SK-N-DZ (cell line): ENCODE data around the gene WT1.
"Not testable (repeated sequence)": the region's sequence is repeated elsewhere in the genome, so short reads cannot be mapped to it uniquely, and the experiment has no call there.

Experiments used
- DNase-seq: peaks from one replicate; pipeline ENCODE4 v3.0.0-alpha.2; 2015; ENCODE audit warnings: low spot score

WT1 gene

DNA sequence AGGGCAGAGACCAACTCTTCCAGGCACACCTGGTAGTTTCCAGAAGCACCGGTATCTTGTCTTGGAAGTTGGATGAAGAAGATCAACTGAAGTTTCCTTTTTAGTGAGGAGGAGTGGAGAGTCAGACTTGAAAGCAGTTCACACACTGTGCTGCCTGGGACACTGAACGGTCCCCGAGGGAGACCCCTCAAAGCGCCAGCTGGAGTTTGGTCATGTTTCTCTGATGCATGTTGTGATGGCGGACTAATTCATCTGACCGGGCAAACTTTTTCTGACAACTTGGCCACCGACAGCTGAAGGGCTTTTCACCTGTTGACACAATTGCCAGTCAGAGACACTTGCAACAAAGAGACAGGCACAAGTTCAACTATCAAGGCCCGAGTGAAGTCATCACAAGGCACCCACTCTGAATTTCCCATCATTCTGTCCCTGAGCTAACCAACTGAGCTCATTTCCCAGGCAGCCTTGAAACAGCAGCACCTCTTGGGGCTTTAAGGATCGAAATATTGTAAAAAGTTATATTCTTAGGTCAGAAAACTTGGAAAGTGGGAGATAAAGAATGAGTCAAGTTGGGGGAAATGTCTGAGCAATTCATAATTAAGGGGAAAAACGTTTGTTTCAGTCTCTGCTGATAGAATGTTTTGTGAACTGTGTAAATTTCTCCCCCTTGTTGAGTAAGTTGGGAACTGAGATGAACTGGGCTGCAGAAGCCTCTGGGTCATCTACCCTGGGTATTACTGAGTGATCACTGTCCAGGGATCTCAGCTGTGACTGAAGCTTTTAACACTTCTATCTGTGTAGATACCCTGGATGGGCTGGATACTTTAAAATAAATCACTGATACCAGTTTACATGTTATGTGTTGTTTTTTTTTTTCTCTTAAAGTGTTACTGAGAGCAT, 46.2 kb downstream of the WT1 start:
- no peak for DNase-seq

DNA sequence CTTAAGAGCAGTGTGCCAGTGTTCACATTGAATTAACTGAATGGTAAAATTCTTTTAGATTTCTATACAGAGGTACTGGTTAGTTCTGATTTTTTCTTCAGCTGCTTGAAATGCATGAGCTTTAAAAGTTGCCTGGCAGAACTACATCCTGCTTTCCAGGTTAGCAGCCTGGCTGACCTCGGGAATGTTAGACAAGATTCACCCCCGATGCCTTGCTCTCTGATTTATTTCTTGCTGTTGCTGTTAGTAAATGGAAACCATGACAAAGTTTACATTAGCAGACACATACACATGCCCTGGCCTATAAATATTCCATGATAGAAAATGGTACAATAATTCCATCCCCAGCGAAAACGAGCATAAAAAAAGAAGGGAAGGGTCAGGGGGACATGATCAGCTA, 47.0 kb downstream of the WT1 start:
- DNase-seq, result no peak

DNA sequence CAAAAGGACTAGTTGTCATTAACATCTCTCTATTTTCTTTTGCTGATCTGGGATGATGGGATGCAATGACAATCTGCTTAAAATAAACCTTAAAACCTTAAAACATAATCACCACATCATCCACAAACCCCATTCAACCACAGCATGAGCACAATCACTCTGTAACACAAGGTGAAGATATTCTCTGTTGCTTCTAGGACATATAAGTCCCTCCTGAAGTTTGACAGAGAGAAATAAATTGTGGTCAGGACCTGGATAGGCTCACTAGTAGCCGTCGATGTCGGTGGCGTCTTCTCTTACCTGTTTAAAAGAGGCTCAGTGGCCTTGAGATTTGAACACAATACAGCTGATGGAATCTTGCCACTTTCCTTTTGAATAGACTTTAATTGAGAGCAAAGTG, 47.9 kb downstream of the WT1 start:
- no peak for DNase-seq

DNA sequence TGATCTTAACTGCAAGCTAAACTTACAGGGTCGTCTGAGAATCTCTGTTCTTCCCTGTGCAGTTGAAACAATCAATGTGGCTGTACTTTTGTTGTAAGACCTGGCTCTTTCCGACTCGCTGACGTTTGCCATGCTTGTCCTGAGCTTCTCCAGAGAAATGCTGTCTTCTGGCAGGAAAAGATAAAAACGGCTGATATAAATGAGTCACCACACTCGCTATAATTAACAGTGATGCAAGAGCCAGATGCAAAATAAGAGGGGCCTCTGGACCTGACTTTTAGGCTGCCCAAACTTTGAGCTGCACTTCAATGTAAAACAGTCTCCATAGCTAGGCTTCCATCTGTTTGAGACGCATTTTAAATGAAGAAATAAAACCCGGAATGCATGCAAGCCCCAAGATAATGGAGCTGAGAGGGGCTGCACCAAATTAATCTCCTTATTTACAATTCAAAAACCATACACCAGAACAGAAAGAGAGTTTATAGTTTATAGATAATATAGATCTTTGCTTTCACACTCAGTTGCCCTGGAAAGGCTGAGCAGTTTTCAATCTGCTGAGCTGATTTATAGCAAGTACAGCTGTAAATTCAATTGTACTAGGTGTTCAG, 48.5 kb downstream of the WT1 start:
- DNase-seq, result peak; percentile 86

DNA sequence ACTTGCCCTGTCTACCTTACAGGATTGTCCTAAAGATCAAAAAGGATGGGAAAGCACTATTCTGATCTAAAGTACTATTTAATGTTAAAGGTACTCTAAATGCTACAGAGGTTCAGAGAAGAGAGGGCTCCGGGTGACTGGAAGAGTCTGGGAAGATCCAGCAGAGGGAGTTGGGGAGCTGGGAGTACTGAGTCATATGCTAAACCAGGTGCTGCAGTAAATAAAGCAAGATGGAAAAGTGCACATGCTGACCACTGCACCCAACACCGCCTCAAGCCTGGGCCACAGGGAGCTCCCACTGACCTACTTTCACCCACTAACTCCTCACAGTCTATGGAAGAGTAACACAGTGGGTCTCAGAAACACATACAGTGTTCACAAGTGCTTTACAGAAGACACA, 49.3 kb downstream of the WT1 start:
- DNase-seq, result peak; percentile 56

DNA sequence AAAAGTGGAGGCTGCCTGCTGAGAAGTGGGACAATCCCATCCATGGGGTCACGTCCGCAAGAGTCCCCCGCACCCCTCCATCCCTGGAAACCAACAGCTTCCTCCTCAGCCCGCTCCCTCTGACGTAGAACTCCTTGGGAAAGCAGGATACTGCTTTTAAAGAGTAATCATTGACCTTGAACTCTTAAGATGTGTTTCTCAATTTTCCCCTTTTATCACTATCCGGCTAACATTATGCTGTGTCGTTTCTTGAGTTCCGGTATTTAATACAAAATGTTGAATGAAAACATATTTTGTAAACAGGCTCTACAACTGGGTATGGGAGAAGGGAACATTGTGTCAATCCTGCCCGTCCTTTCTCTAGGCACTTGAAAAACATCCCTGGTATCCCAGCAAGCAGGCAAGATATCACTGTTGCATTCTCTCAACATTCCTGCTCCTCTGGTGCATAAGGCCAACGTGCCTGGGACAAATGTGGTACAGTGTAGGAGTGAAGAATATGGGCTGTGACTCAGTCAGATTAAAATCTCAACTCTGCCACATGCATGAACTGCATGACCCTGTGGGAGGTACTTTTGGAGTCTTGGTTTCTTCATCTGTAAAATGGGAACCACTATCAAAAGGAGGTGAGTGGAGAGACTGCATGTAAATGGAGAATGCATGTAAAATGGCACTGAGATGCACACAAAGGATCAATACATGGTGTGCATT, 52.8 kb downstream of the WT1 start:
- no peak for DNase-seq

DNA sequence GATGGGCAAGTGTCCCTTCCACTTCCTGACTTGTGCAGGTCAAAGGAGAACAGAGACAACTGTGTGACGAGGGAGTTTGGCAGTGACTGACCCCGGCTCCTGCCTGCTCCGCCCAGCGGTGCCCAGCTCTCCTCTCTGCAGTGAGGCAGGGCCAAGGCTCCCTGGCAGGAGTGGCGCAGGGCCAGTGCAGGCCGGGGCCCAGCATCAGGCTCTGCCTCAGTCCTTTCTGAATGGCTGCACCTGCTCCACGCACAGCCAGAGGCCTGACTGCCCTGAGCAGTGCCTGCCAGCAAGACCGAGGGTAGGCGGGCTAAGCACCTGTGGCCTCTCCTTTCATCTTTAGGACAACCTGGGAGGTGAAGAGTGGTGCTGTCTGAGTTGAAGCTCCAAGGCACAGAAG, 54.2 kb downstream of the WT1 start:
- DNase-seq, result no peak

DNA sequence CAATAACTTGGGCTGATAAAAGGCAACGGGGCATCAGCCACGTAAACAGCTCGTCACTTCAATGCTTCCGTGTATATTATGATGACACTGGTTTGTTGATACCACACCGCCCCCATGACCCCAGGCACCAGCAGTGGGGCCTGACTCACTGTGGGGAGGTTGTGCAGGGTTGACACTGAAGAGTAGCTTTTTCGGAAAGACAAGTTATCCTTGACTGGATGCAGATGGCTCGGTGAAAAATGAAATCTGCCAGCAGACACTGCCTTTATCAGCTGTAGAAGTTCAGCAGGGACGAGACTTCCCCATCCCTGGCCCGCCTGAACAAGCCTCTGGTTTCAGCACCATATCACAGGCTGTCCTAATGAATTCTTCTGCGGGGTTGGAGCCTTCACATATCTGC, 55.6 kb downstream of the WT1 start:
- no peak for DNase-seq

DNA sequence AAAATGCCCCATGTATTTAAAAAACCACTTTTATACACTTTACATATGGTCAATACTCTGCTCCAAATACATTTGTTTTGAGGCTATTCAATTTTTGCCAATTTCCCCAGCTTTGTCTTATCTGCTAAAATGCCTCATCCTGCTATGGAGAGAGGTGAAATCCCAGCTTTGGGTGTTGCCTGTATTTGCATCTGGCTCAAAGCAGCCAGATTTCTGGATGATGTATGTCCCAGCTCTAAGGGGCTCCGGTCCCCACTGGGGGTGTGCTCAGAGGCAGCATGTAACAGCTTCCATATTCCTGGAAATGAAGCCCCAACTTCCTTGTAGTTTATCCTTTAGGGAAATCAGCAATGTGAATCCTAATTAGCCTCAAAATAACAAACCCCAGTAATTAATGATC, 59.5 kb downstream of the WT1 start:
- DNase-seq, result no peak

DNA sequence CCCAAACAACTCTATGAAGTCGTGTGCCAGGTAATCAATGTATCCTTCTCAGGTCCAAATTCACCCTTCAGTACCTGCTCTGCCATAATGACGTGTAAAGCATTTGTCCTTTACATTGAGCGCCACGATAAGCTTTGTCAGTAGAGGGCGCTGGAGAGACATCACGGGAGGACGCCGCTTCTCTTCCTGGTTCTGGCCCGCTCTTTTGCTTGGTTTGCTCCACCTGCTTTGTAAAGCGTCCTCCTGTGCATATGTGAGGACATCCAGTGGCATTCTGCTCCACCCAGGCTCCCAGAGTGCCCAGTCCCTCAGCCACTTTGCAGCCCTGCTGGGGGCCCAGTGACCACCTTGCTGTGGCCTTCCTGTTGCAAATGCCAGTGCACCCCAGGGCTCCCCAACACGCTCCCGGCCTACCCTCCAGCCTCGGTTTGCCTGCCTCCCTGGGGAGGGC, 61.1 kb downstream of the WT1 start:
- DNase-seq, result no peak

DNA sequence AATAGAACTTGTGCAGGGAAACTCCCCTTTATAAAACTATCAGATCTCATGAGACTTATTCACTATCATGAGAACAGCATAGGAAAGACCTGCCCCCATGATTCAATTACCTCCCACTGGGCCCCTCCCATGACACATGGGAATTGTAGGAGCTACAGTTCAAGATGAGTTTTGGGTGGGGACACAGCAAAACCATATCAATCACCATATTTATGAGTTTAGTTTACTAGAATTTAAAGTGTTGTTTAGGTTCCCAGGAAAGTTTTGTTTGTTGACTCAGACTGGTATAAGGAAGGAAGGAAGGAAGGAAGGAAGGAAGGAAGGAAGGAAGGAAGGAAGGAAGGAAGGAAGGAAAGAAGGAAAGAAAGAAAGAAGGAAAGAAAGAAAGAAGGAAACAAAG, 65.4 kb downstream of the WT1 start:
- not testable (repeated sequence) for DNase-seq

DNA sequence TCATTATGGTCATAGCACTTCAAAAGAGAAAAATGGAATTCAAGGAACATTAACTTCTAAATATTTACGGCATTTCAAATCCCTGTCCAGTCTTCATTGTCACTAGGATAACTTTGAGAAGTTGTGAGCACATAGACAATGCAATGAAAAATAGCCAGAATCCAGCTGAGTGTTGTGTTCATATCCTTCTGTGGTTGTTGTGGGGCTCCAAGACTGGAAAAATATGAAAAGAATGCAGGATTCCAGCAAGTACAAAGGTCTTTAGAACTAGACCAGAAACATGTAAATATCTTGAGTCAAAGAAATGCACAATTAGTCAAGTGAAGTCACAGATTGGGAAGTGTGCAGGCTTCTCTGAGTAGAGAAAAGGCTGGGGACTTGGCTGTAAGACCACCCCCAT, 68.7 kb downstream of the WT1 start:
- no peak for DNase-seq

DNA sequence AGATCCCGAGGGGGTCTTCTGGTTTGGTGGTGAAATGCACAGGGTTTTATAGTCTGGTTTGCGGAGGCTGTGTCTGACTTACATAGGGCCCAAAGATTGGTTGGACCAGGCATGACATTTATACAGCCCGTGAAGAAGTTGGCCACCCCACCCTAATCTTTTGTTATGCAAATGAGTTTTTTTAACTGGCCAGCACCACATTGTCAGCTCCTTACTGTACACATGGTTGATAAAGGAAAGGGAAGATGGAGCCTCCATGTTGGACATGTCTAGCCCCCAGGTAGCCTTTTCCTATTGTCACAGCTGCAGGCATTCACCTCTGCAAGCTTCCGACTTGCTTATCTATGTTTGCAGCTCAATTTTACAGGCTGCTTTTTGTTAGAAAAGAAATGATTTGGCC, 70.1 kb downstream of the WT1 start:
- DNase-seq, result no peak

DNA sequence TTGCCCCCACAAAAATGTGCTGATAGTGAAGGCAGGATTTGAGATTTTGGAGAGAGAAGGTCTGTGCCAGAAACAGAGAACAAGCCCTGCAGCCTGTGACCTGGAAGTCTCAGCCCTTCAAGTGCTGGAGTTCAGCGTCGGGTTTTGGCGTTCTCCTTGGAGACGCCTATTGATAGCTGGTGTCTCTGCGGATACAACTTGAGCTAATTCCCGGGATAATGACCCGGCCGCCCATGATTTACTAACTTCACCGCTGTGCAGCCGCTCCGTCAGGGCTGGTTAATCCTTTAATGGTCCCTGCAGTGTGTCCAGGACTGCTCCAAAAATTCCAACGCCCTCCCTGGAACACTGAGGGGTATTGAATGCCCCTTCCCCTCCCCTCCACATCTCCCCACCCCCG, 76.6 kb downstream of the WT1 start:
- DNase-seq, result no peak

DNA sequence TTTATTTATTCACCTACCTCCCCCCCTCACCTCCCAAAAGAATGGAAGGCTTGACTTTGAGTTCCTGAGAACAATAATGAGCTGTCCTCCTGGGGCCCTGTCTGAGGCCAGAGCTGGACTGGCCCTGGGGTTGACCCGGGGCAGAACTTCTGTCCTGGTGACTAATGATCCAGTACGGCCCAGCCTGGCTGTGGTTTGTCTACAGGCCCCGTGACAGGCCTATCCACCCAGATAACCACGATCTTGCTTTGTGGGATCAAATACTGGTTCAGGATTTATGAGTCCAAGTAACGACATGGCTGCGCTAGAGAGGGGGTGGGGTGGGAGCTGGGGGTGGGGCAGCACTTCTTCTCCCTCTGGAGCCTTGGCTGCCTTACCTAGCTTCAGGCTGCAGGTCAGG, 81.5 kb downstream of the WT1 start:
- no peak for DNase-seq

DNA sequence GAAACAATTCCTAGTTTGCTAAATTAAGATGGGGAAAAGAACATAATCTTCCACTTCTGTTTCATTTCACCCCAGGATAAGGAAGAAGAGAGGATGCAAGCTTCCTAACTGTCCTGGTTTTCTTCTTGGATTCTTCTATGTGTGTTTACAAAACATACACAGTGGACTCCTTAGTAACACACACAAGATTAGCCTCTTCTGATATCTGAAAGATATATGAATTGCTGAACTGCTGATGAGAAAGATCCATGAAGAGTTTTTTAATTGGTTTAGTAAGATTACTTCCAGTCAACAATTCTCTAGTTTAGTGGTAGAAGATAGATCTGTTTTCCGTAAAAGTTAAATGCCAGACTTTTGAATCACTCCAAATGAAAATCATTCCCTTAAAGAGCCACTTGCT, 86.8 kb downstream of the WT1 start:
- DNase-seq, result no peak

DNA sequence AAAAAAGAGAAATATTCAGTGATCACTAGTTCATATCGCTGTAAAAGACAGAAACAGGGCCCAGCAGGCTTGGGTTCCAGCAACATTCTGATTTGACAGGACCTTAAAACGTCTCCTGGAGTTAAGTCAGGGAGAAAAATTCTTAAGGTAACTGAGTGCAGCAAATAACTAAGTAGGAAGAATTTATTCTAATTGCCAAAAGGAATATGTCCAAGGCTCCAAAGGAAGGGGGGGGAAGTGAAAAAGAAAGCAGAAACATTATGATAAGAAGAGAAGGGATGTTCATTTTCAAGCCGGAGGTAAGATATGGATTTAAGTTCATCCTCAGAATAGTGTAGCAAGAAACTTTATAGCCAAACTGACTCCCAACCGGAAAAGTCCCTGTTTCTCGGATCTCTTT, 90.4 kb downstream of the WT1 start:
- no peak for DNase-seq

DNA sequence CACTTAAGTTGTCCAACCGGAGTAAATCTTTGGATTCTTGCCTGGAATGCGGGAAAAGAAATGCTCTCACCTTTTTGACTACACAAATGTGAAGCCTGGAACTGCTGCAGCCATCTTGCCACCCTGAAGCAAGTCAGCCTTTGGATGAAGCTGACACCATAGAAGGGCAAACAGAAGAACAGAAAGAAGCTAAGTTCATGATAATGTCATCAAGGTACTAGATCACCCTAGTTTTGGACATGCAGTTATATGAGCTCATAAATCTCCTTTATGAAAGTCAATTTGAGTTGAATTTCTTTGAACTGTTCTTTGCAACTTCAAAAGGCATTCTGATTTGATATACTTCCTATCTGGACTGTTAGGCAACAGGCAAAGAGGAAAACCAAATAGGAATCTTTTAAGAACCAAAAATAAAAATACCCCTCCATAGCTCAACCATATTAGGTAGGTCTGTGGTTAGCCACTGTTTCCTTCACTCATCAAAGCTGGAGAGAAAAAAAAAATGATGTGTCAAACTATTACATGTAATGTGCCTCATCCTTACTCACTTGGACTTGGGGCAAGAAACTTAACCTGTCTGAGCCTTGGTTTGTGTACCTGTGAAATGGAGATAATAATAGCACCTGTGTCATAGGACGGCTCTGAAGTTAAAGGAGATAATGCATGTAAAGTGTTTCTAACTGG, 91.9 kb downstream of the WT1 start:
- no peak for DNase-seq

DNA sequence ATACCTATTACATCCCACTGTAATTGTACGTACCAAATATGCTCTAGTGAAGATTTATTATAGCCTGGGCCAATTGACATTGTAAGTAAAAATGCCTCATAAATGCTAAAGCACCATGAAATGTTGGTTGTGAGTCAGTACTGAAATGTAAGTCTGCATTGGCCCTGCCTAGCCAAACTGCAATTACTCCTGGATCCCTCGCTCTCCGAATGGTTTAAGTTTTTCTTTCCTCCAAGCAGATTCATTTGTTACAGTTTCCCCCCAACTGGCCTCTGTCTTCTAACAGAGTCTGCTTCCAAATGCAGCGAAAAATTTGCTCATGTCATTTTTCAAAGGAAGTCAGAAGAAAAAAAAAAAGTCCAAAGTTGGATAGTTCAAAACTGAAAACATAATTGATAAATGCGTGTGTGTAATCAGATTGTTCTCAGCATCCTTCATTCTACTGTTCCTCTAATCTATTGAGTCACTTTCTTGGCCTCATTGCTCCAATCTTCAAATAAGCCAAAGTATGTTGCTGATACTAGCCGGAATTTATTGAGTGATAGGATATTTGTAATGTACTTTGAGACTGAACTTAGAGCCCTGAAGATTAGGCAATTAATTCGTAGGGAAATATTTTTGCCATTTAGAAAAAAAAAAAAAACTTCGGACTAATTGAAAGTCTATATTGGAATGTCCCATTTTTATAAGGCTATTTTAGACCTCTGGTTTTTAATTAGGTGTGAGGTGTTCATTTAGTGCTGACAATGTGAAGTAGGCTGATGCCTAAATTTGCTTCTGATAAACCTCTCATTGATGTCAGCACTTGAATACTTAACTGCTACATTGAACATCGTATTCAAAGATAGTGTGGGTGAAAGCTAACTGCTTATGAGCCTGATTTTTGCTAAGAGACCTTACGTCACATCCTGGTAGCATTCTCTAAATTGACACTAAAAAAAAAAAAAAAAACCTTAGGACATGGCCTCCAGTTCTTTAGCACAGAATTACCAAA, 93.4 kb downstream of the WT1 start:
- no peak for DNase-seq

DNA sequence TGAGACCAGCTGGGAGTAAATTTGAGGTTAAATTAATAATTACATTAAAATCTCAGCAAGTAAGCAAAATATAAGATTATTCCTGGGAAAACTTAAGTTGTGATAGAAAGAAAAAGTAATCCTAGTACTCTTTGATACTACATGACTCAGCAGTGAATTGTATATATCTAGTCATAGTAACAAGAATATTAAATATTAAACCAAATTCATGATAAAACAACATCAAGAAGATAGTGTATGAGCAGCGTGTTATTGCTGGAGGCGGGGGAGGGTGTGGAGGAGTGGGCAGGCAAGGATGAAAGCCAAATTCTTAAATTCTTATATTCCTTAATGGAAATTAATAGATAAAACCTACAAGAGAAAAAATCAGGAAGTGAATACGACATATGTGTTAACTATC, 95.2 kb downstream of the WT1 start:
- no peak for DNase-seq
